Hepatocyte (in vitro differentiated cells): ENCODE results near the gene PSMD11.

Source experiments
- CTCF ChIP-seq: fragments of 200-600 bp; sonication (generic); IDR thresholded peaks from 2 replicates; pipeline ENCODE4 v1.5.1; 2016; ENCODE audit warnings: antibody characterized with exemption, mild to moderate bottlenecking; ENCODE audit not compliant: poor library complexity
- EZH2 ChIP-seq: fragments of 200-600 bp; sonication (generic); IDR thresholded peaks from 2 replicates; pipeline ENCODE4 v1.6.1; 2016; ENCODE audit warnings: antibody characterized with exemption, mild to moderate bottlenecking, borderline replicate concordance
- EZH2phosphoT487 ChIP-seq: fragments of 200-600 bp; sonication (generic); IDR thresholded peaks from one replicate; pipeline ENCODE4 v1.6.1; 2018; ENCODE audit warnings: antibody characterized with exemption, mild to moderate bottlenecking, low read depth, moderate library complexity; ENCODE audit not compliant: unreplicated experiment, severe bottlenecking

- no peak for TF ChIP-seq CTCF
- no peak for TF ChIP-seq EZH2phosphoT487
- no peak for TF ChIP-seq EZH2
These were observed 82.8 kb downstream of the PSMD11 start for GRCh38 chr17:32527146-32527545.
